ENCODE measurements around the gene GPANK1.

Gene GPANK1

GRCh38 chr6:31658158-31658688 is 6.6 kb downstream of the GPANK1 start:
- no peak for DNase-seq (ENCODE audit: low read depth in 1 of 2, low spot score in 1 of 2)
- Histone ChIP-seq H3K27ac (replicated peaks) (no peak overlapping the region), H3K4me3 (replicated peaks; ENCODE audit: insufficient read depth, low read length) (no peak overlapping the region), H3K27me3 (ENCODE audit: insufficient read depth, poor library complexity, severe bottlenecking) (no peaks in the 10 kb centered on the region)
- TF ChIP-seq SPI1 (IDR thresholded peaks at IDR 0.05; ENCODE audit: borderline replicate concordance, low read depth) (no peak), REST (IDR thresholded peaks at IDR 0.05; ENCODE audit: insufficient replicate concordance, low read depth) (no peak), POLR2AphosphoS5 (IDR thresholded peaks at IDR 0.05; ENCODE audit: low read depth) (no peak), GABPA (IDR thresholded peaks at IDR 0.05; ENCODE audit: low read depth) (no peak), CTCF (IDR thresholded peaks at IDR 0.05; ENCODE audit: insufficient read depth, low read length) (no peak)

- TF ChIP-seq SPI1 (IDR thresholded peaks at IDR 0.05; ENCODE audit: borderline replicate concordance, low read depth), result no peak
- no peak for TF ChIP-seq GABPA (IDR thresholded peaks at IDR 0.05; ENCODE audit: low read depth)
- no peak for TF ChIP-seq REST (IDR thresholded peaks at IDR 0.05; ENCODE audit: insufficient replicate concordance, low read depth)
- TF ChIP-seq CTCF (IDR thresholded peaks at IDR 0.05; ENCODE audit: insufficient read depth, low read length), result no peak
- TF ChIP-seq POLR2AphosphoS5 (IDR thresholded peaks at IDR 0.05; ENCODE audit: low read depth), result no peak
- H3K4me3 ChIP-seq (replicated peaks; ENCODE audit: insufficient read depth, low read length), result no peak overlapping the region
- no peak for DNase-seq (ENCODE audit: low read depth in 1 of 2, low spot score in 1 of 2)
- no peak overlapping the region for H3K27ac ChIP-seq (replicated peaks)
- no peaks in the 10 kb centered on the region for H3K27me3 ChIP-seq (ENCODE audit: insufficient read depth, poor library complexity, severe bottlenecking)
Measured at GRCh38 chr6:31657406-31658157, 7.2 kb downstream of the GPANK1 start.

GRCh38 chr6:31655349-31656237 is 9.2 kb downstream of the GPANK1 start, which contains the start of gene APOM:
Gene APOM, plus strand, starts transcription at chr6:31655894. Its CDS starts 73 bp downstream, at chr6:31655967.
- Histone ChIP-seq H3K27ac (replicated peaks) (no peak within 1 kb of the TSS), H3K27me3 (ENCODE audit: insufficient read depth, poor library complexity, severe bottlenecking) (no peaks in the 10 kb centered on the region), H3K4me3 (replicated peaks; ENCODE audit: insufficient read depth, low read length) (no peak within 1 kb of the TSS)
- DNase-seq (ENCODE audit: low read depth in 1 of 2, low spot score in 1 of 2), result no peak
- TF ChIP-seq CTCF (IDR thresholded peaks at IDR 0.05; ENCODE audit: insufficient read depth, low read length), result no peak
- TF ChIP-seq REST (IDR thresholded peaks at IDR 0.05; ENCODE audit: insufficient replicate concordance, low read depth), result no peak
- no peak for TF ChIP-seq POLR2AphosphoS5 (IDR thresholded peaks at IDR 0.05; ENCODE audit: low read depth)
- no peak for TF ChIP-seq SPI1 (IDR thresholded peaks at IDR 0.05; ENCODE audit: borderline replicate concordance, low read depth)
- TF ChIP-seq GABPA (IDR thresholded peaks at IDR 0.05; ENCODE audit: low read depth), result no peak

Data from HL-60 (cell line).